GM10248 (cell line): ENCODE results near the gene KRTAP10-2.
A peak's percentile ranks its signal among the peaks of the same experiment; 100 is the strongest.

Source experiments
- CTCF ChIA-PET: fragments of 300-600 bp; sonication (Branson Sonifier 250); formaldehyde crosslinking; extraction: SDS; loops from one replicate; lab custom pipeline; 2021; ENCODE audit warnings: antibody characterized with exemption; lab: Yijun Ruan, JAX
- POLR2A ChIA-PET: fragments of 350-650 bp; sonication (Branson Sonifier 250); formaldehyde crosslinking; extraction: SDS; loops from one replicate; lab custom pipeline; 2020; ENCODE audit warnings: antibody characterized with exemption; lab: Yijun Ruan, JAX
- DNase-seq: peaks from one replicate; pipeline ENCODE4 v3.0.0; 2012; ENCODE audit errors: extremely low spot score
- TF ChIP-seq, protein P1 (sequence below): IDR thresholded peaks from 2 replicates; pipeline ENCODE4 v1.5.1; 2012; ENCODE audit warnings: mild to moderate bottlenecking, low read depth; ENCODE audit errors: extremely low read depth, missing control alignments, control extremely low read depth

The KRTAP10-2 gene

DNA sequence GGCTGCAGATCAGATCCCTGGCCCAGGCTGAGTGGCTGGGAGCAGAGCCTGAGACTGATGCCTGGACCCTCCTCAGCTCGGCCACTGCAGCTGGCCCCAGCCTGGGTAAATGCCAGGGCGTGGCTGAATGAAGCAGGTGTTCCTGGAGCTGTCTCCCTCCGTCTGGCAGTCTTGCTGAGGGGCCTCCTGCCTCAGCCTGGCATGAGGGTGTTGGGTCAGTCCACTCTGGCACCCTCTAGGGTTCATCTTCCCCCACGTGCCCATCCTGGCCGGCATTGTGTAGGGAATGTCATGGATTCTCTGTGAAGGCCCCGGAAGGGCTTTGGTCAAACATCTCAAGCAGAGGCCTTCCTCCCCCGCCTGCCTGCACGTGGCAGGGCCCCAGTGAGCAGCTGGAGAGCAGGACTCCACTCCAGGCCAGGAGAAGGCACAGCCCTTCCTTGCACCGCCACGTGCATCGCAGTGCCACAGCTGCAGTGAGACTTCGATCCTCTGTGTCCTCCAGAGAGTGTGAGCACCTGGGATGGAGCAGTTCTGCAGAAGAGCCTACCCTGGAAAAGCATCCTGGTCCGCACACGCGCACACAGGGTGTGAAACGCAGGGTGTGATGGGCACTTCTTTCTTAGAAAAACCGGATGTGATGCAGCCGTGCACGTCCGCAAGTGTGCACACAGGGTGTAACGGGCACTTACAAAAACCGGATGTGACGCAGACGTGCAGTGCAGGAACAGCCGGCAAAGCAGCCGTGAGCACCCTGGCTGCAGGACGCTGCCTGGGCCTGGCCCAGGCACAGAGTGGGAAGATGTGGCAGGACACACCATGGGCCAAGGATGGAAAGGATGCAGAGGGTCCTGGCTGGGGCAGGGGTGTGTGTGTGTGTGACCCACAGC, 17.6 kb upstream of the KRTAP10-2 start:
- DNase-seq: peak; percentile 8
- POLR2A ChIA-PET: no interaction called here
- CTCF ChIA-PET: interaction anchor here (0.9 kb wide), 1 partner anchor 24 kb away, joined by 3 read pairs; no protein-coding TSS in a partner anchor
- TF ChIP-seq, protein P1, sequence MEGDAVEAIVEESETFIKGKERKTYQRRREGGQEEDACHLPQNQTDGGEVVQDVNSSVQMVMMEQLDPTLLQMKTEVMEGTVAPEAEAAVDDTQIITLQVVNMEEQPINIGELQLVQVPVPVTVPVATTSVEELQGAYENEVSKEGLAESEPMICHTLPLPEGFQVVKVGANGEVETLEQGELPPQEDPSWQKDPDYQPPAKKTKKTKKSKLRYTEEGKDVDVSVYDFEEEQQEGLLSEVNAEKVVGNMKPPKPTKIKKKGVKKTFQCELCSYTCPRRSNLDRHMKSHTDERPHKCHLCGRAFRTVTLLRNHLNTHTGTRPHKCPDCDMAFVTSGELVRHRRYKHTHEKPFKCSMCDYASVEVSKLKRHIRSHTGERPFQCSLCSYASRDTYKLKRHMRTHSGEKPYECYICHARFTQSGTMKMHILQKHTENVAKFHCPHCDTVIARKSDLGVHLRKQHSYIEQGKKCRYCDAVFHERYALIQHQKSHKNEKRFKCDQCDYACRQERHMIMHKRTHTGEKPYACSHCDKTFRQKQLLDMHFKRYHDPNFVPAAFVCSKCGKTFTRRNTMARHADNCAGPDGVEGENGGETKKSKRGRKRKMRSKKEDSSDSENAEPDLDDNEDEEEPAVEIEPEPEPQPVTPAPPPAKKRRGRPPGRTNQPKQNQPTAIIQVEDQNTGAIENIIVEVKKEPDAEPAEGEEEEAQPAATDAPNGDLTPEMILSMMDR: no peak

- ChIA-PET POLR2A (no interaction called here), CTCF (interaction anchor here (0.9 kb wide), 1 partner anchor 23 kb away, joined by 3 read pairs; no protein-coding TSS in a partner anchor)
- TF ChIP-seq, protein P1: no peak
- peak; percentile 9 for DNase-seq
Observed at GRCh38 chr21:44568261-44568660, 17.0 kb upstream of the KRTAP10-2 start.

GRCh38 chr21:44567481-44568171, 16.3 kb upstream of the KRTAP10-2 start:
- POLR2A ChIA-PET: no interaction called here
- TF ChIP-seq, protein P1: no peak
- peak; percentile 5 for DNase-seq
- CTCF ChIA-PET: interaction anchor here (0.9 kb wide), 1 partner anchor 23 kb away, joined by 3 read pairs; no protein-coding TSS in a partner anchor

GRCh38 chr21:44566403-44566802, 15.1 kb upstream of the KRTAP10-2 start:
- TF ChIP-seq, protein P1: no peak
- ChIA-PET CTCF (no interaction called here), POLR2A (no interaction called here)
- peak; percentile 7 for DNase-seq

- POLR2A ChIA-PET: no interaction called here
- TF ChIP-seq, protein P1: no peak
- CTCF ChIA-PET: no interaction called here
- peak; percentile 20 for DNase-seq
Observed at GRCh38 chr21:44564886-44565598, 13.7 kb upstream of the KRTAP10-2 start.

GRCh38 chr21:44564099-44564498, 12.8 kb upstream of the KRTAP10-2 start:
- TF ChIP-seq, protein P1: no peak
- ChIA-PET POLR2A (no interaction called here), CTCF (no interaction called here)
- no peak for DNase-seq
